Osteoblast (primary cell): ENCODE measurements around the gene NAA40. TPM values are rescaled to one million over a fixed set of nuclear protein-coding genes. Genes with fewer than 3 reads are reported as not detected.
"Not testable (repeated sequence)": the region's sequence is repeated elsewhere in the genome, so short reads cannot be mapped to it uniquely, and the experiment has no call there.

ENCODE experiments used
- DNase-seq: peaks from one replicate; pipeline ENCODE4 v3.0.0; 2011; ENCODE audit warnings: low spot score, mixed read lengths; ENCODE audit not compliant: insufficient read length; ENCODE audit errors: missing footprints
- H2AFZ ChIP-seq: 2 replicates; pipeline ENCODE4 v1.6.0; 2011; ENCODE audit warnings: mild to moderate bottlenecking, low read length
- H3K27ac ChIP-seq: 2 replicates; pipeline ENCODE4 v1.5.1; 2011; ENCODE audit warnings: mild to moderate bottlenecking, low read depth, low read length, moderate library complexity
- H3K27me3 ChIP-seq: 2 replicates; pipeline ENCODE4 v1.6.0; 2012; ENCODE audit warnings: mild to moderate bottlenecking, control low read depth, inconsistent platforms, low read length, moderate library complexity; ENCODE audit not compliant: insufficient read depth
- H3K36me3 ChIP-seq: 2 replicates; pipeline ENCODE4 v1.5.1; 2011; ENCODE audit warnings: mild to moderate bottlenecking, low read length, control low read depth, moderate library complexity; ENCODE audit not compliant: insufficient read depth
- H3K4me1 ChIP-seq: 2 replicates; pipeline ENCODE4 v1.5.1; 2011; ENCODE audit warnings: mild to moderate bottlenecking, low read length, control low read depth, moderate library complexity; ENCODE audit not compliant: insufficient read depth
- H3K4me2 ChIP-seq: 2 replicates; pipeline ENCODE4 v1.6.0; 2011; ENCODE audit warnings: mild to moderate bottlenecking, low read length; ENCODE audit not compliant: insufficient read depth
- H3K4me3 ChIP-seq: fragments of 200-600 bp; sonication (generic); 3 replicates; pipeline ENCODE4 v1.5.1; 2012; ENCODE audit warnings: mild to moderate bottlenecking, low read length, inconsistent platforms; ENCODE audit not compliant: insufficient read depth
- H3K79me2 ChIP-seq: 2 replicates; pipeline ENCODE4 v1.6.0; 2012; ENCODE audit warnings: mild to moderate bottlenecking, low read length, control low read depth, inconsistent platforms; ENCODE audit not compliant: insufficient read depth
- H3K9me3 ChIP-seq: 2 replicates; pipeline ENCODE4 v1.5.1; 2011; ENCODE audit warnings: low read depth, low read length, control low read depth
- H4K20me1 ChIP-seq: 2 replicates; pipeline ENCODE4 v1.6.0; 2012; ENCODE audit warnings: mild to moderate bottlenecking, low read length, control low read depth; ENCODE audit not compliant: insufficient read depth
- CTCF ChIP-seq: IDR thresholded peaks from 2 replicates; pipeline ENCODE4 v1.5.1; 2011; ENCODE audit warnings: mild to moderate bottlenecking, low read depth, low read length, moderate library complexity; ENCODE audit errors: extremely low read depth
- total RNA-seq: library from RNA; depleted of rRNA; stranded (reverse); fragments of >200 nt; gene quantifications from 2 replicates; pipeline ENCODE4 v1.2.3, GENCODE V29; 2012

NAA40 gene
- total RNA-seq, 1 donor: 11.9 TPM

DNA sequence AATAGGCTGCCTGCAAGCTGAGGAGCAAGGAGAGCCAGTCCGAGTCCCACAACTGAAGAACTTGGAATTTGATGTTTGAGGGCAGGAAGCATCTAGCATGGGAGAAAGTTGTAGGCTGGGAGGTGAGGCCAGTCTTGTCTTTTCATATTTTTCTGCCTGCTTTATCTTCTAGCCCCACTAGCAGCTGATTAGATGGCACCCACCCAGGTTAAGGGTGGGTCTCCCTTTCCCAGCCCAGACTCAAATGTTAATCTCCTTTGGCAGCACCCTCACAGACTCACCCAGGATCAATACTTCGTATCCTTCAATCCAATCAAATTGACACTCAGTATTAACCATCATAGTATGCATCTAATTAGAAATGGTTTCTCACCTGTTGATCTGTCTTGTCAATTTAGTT is 30.7 kb downstream of the NAA40 start:
- Histone ChIP-seq H3K79me2 (peaks cover under 1% of the 10 kb centered on the region), H4K20me1 (no peaks in the 10 kb centered on the region), H2AFZ (no peak overlapping the region), H3K27ac (no peak overlapping the region), H3K4me2 (no peak overlapping the region), H3K27me3 (no peaks in the 10 kb centered on the region), H3K9me3 (no peaks in the 10 kb centered on the region), H3K4me3 (no peak overlapping the region), H3K4me1 (no peaks in the 10 kb centered on the region), H3K36me3 (no peaks in the 10 kb centered on the region)
- no peak for DNase-seq
- no peak for TF ChIP-seq CTCF

DNA sequence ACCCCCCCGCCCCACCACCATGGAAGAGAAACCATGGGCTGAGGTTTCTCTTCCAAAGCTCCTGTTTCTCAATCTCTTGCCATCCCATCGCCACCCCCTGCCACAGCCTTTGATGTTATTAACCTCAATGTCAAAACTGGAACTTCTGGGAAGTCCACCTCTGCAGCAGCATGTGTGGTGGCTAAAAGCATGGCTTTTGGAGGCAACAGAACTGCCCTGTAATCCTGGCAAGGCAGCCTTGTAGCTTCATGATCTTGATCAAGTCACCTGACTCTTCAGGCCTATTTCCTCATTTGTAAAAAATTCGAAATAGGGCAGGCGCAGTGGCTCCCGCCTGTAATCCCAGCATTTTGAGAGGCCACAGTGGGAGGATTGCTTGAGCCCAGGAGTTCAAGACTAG is 32.1 kb downstream of the NAA40 start:
- H4K20me1 ChIP-seq: peaks cover 2% of the 10 kb centered on the region
- DNase-seq: no peak
- H3K9me3 ChIP-seq: no peaks in the 10 kb centered on the region
- H3K36me3 ChIP-seq: no peaks in the 10 kb centered on the region
- H3K79me2 ChIP-seq: peaks cover 15% of the 10 kb centered on the region
- peaks cover 7% of the 10 kb centered on the region for H3K4me1 ChIP-seq
- H3K4me2 ChIP-seq: no peak overlapping the region
- H3K27me3 ChIP-seq: no peaks in the 10 kb centered on the region
- no peak overlapping the region for H2AFZ ChIP-seq
- TF ChIP-seq CTCF: no peak
- no peak overlapping the region for H3K27ac ChIP-seq
- H3K4me3 ChIP-seq: no peak overlapping the region

DNA sequence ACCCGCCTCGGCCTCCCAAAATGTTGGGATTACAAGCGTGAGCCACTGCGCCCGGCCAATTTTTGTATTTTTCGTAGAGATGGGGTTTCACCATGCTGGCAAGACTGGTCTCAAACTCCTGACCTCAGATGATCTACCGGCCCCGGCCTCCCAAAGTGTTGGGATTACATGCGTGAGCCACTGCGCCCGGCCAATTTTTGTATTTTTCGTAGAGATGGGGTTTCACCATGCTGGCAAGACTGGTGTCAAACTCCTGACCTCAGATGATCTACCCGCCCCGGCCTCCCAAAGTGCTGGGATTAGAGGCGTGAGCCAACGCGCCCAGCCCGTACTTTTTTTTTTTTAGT is 35.1 kb downstream of the NAA40 start:
- peaks cover 15% of the 10 kb centered on the region for H4K20me1 ChIP-seq
- DNase-seq, H3K27ac ChIP-seq, H3K27me3 ChIP-seq, H3K9me3 ChIP-seq, H2AFZ ChIP-seq, H3K36me3 ChIP-seq: not testable (repeated sequence)
- peaks cover 40% of the 10 kb centered on the region for H3K79me2 ChIP-seq
- H3K4me3 ChIP-seq: peak overlapping the region; percentile 39
- peaks cover 16% of the 10 kb centered on the region for H3K4me1 ChIP-seq
- H3K4me2 ChIP-seq: peak overlapping the region; percentile 86

DNA sequence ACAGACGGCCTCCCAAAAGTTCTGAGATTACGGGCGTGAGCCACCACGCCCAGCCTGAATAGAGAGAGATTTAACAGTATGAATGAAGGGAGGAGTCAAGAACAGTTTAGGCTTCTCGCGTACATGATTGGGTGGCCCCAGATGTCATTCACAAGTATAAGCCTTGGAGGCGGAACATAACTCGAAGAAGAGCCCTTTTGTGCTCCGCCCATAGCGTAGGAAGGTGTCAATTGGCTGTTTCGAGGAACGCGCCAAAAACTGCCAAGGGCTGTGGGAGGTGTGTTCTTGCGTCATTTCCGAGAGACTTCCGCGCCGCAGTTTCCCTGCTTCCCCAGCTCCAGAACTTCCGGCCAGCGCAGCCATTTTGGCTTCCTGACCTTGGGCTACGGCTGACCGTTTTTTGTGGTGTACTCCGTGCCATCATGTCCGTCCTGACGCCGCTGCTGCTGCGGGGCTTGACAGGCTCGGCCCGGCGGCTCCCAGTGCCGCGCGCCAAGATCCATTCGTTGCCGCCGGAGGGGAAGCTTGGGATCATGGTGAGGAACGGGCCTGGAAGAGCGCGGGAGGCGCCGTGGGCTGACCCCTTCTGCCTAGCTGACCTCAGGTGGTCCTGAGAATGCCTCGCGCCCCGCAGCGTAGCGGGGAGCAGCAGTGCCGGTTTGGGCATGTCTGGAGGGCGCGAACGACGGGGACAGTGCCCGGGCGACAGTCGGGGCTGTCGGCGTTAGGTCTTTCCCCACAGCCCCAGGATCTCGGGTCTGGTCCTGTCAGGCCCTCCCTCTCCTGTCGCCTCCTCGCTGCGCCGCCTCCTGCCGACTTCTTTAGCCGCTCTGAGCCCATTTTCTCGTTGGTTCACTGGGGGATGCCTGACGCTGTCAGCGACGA is 35.7 kb downstream of the NAA40 start, which contains the start of gene COX8A:
COX8A (plus strand) TSS at position 362 of the 885 bp plus-strand sequence; CDS start at position 423, 61 bp downstream.
- H3K9me3 ChIP-seq: no peaks in the 10 kb centered on the region
- peaks cover 16% of the 10 kb centered on the region for H3K4me1 ChIP-seq
- H3K4me2 ChIP-seq: peak within 1 kb of the TSS; percentile 86
- peak; percentile 98 for DNase-seq
- TF ChIP-seq CTCF: peak; percentile 18
- H3K27ac ChIP-seq: peak within 1 kb of the TSS; percentile 83
- H4K20me1 ChIP-seq: peaks cover 17% of the 10 kb centered on the region
- peaks cover 46% of the 10 kb centered on the region for H3K79me2 ChIP-seq
- H3K4me3 ChIP-seq: peak within 1 kb of the TSS; percentile 93
- peaks cover 7% of the 10 kb centered on the region for H3K36me3 ChIP-seq
- no peaks in the 10 kb centered on the region for H3K27me3 ChIP-seq
- H2AFZ ChIP-seq: peak within 1 kb of the TSS; percentile 93
